HepG2 (cell line): ENCODE results near the gene INO80C. TPM values are rescaled to one million over a fixed set of nuclear protein-coding genes. Genes with fewer than 3 reads are reported as not detected.

Experiments used
- BHLHE40 ChIP-seq: IDR thresholded peaks from 2 replicates; pipeline ENCODE4 v1.6.1; 2011; ENCODE audit warnings: low read length, improper control_type of control experiment
- CEBPB ChIP-seq: IDR thresholded peaks from 2 replicates; pipeline ENCODE4 v1.6.1; 2011; ENCODE audit warnings: low read depth, low read length, improper control_type of control experiment, borderline replicate concordance
- CERS6 ChIP-seq: sonication (generic); formaldehyde crosslinking; IDR thresholded peaks from 2 replicates; pipeline ENCODE4 v1.5.0; 2020; ENCODE audit warnings: missing genetic modification reagents
- DMAP1 ChIP-seq: IDR thresholded peaks from 2 replicates; pipeline ENCODE4 v1.6.1; 2016
- FOXA3 ChIP-seq: IDR thresholded peaks from 2 replicates; pipeline ENCODE4 v1.6.1; 2016; ENCODE audit warnings: missing genetic modification reagents, missing compliant biosample characterization
- GABPA ChIP-seq, 2 experiments: IDR thresholded peaks; 2 replicates each; pipeline ENCODE4 v1.6.1; 2011 to 2016; ENCODE audit warnings: low read depth in 2 of 2, low read length in 1 of 2, missing biosample characterization in 1 of 2, missing genetic modification characterization in 1 of 2
- GFI1 ChIP-seq: sonication (generic); formaldehyde crosslinking; IDR thresholded peaks from 2 replicates; pipeline ENCODE4 v1.5.0; 2020; ENCODE audit warnings: missing genetic modification reagents, mild to moderate bottlenecking, borderline replicate concordance
- IRF9 ChIP-seq: sonication (generic); formaldehyde crosslinking; IDR thresholded peaks from 2 replicates; pipeline ENCODE4 v1.8.0; 2022; ENCODE audit warnings: missing genetic modification reagents, mild to moderate bottlenecking, borderline replicate concordance
- MIXL1 ChIP-seq: IDR thresholded peaks from 2 replicates; pipeline ENCODE4 v1.6.1; 2016
- PBX3 ChIP-seq: sonication (generic); formaldehyde crosslinking; IDR thresholded peaks from 2 replicates; pipeline ENCODE4 v1.8.1; 2023; ENCODE audit warnings: missing genetic modification reagents, inconsistent platforms, borderline replicate concordance
- SUZ12 ChIP-seq: fragments of 150-350 bp; IDR thresholded peaks from 2 replicates; pipeline ENCODE4 v1.6.1; 2014; ENCODE audit warnings: low read depth, low read length
- TCF12 ChIP-seq, 2 experiments: fragments of 450-650 bp in 1 of 2; sonication (generic) in 1 of 2; formaldehyde crosslinking in 1 of 2; IDR thresholded peaks; 2 replicates each; pipeline versions ENCODE4 v1.6.1 to v1.8.0; 2017 to 2022; ENCODE audit warnings: antibody characterized with exemption in 1 of 2, mild to moderate bottlenecking in 1 of 2, missing genetic modification reagents in 1 of 2, moderate library complexity in 1 of 2
- ZFX ChIP-seq: sonication (generic); formaldehyde crosslinking; IDR thresholded peaks from 2 replicates; pipeline ENCODE4 v1.4.0; 2020; ENCODE audit warnings: mild to moderate bottlenecking, low read depth, missing genetic modification reagents, moderate library complexity
- ZNF296 ChIP-seq: sonication (generic); formaldehyde crosslinking; conservative IDR thresholded peaks from 2 replicates; pipeline ENCODE4 v1.5.0; 2020; ENCODE audit warnings: mild to moderate bottlenecking, missing genetic modification reagents
- ZNF501 ChIP-seq: sonication (generic); formaldehyde crosslinking; IDR thresholded peaks from 2 replicates; pipeline ENCODE4 v1.5.1; 2020; ENCODE audit warnings: mild to moderate bottlenecking, moderate library complexity, missing genetic modification reagents
- ZNF530 ChIP-seq: sonication (generic); formaldehyde crosslinking; IDR thresholded peaks from 2 replicates; pipeline ENCODE4 v1.5.0; 2020; ENCODE audit warnings: low read depth, mild to moderate bottlenecking, missing genetic modification reagents
- ZNF556 ChIP-seq: sonication (generic); formaldehyde crosslinking; IDR thresholded peaks from 2 replicates; pipeline ENCODE4 v1.4.0; 2020; ENCODE audit warnings: mild to moderate bottlenecking, missing genetic modification reagents, borderline replicate concordance
- ZNF691 ChIP-seq: sonication (generic); formaldehyde crosslinking; IDR thresholded peaks from 2 replicates; pipeline ENCODE4 v1.4.0; 2020; ENCODE audit warnings: missing genetic modification reagents, low read depth, mild to moderate bottlenecking, borderline replicate concordance
- ZXDC ChIP-seq: sonication (generic); formaldehyde crosslinking; IDR thresholded peaks from 2 replicates; pipeline ENCODE4 v1.5.0; 2020; ENCODE audit warnings: mild to moderate bottlenecking, missing genetic modification reagents
- polyA plus RNA-seq, 8 experiments: library from polyadenylated mRNA; depleted of rRNA in 3 of 8; stranded (reverse) in 7 of 8; unstranded in 1 of 8; fragments of >200 nt; fragmentation: Illumina TruSeq in 4 of 8; extraction: Trizol in 4 of 8; gene quantifications; 2 replicates each; pipeline versions ENCODE4 v1.2.1 to v1.2.3, GENCODE V29; 2011 to 2016; ENCODE audit warnings: low read depth in 4 of 8, missing spikeins in 1 of 8, mixed read lengths in 1 of 8; ENCODE audit not compliant: insufficient read depth in 1 of 8
- total RNA-seq, 5 experiments: library from RNA; depleted of rRNA; stranded (reverse); fragments of >200 nt; fragmentation: Illumina TruSeq; extraction: Trizol; gene quantifications; 2 replicates each; pipeline ENCODE4 v1.2.3, GENCODE V29; 2016; ENCODE audit warnings: low read depth in 1 of 5

INO80C gene
- total and polyA plus RNA-seq, 2 of the 13 experiments (the other 11 are each of a cell fraction or from before 2014, with no cell fraction given): 8.2 to 15.4 TPM

GRCh38 chr18:35497370-35498197 lies at the start of gene INO80C (continued):
- TF ChIP-seq ZNF296 (CRISPR knock-in tag): no peak
- TF ChIP-seq GFI1: peak; percentile 55; the same call in 1 of the 2 replicates
- peak; percentile 59; the same call in 1 of the 2 replicates for TF ChIP-seq MIXL1 (CRISPR knock-in tag)
- no peak for TF ChIP-seq CEBPB
- peak; percentile 44 for TF ChIP-seq FOXA3 (CRISPR knock-in tag)
- no peak for TF ChIP-seq CERS6 (CRISPR knock-in tag)
- TF ChIP-seq ZNF530 (CRISPR knock-in tag): no peak
- peak; percentile 92 for TF ChIP-seq ZFX (CRISPR knock-in tag)
- TF ChIP-seq GABPA (IDR thresholded peaks at IDR 0.05; ENCODE audit: low read depth, low read length): peak; percentile 64
- TF ChIP-seq GABPA (CRISPR knock-in tag; IDR thresholded peaks at IDR 0.05; ENCODE audit: low read depth): peak; percentile 93
- TF ChIP-seq TCF12 (IDR thresholded peaks at IDR 0.05): no peak
- TF ChIP-seq TCF12 (CRISPR knock-in tag; IDR thresholded peaks at IDR 0.05): 0 out of 2 replicates have a peak, but pooled peaks have one; percentile 2
- peak; percentile 85; the same call in 1 of the 2 replicates for TF ChIP-seq ZNF556
- TF ChIP-seq ZNF691 (CRISPR knock-in tag): no peak; the same call in 1 of the 2 replicates
- TF ChIP-seq ZXDC: peak; percentile 22; the same call in 1 of the 2 replicates
- TF ChIP-seq DMAP1 (CRISPR knock-in tag): peak; percentile 87; the same call in 1 of the 2 replicates
- TF ChIP-seq ZNF501 (CRISPR knock-in tag): peak; percentile 71; the same call in 1 of the 2 replicates
- peak; percentile 86; the same call in 1 of the 2 replicates for TF ChIP-seq IRF9
- no peak for TF ChIP-seq SUZ12
- TF ChIP-seq BHLHE40: peak; percentile 83
- no peak for TF ChIP-seq PBX3
